NCI-H748 treated with DMSO at 0.1 percent for 48 hours (cell line): ENCODE results near the gene MORF4L2.

Experiments used
- DNase-seq: peaks from one replicate; lab custom pipeline; 2025; lab: John Stamatoyannopoulos, UW

The MORF4L2 gene

DNA sequence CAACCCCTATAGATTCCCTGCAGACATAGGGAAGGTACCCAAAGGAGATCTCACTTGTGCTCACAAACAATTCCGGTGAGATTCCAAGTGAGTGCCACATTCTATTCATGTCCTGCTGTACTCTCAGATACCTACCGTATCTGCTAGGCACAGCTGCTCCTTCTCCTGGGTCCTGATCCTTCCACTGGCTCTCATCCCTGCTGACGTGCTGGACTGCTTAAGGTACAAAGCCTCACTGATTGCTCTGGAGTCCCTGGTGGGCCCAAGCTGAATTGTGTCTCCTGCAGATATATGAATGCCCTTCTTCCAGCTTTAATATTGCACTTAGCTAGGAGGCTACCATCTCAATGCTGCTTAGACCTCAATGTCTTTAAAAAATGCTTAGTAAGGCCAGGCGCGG, 55.4 kb downstream of the MORF4L2 start:
- DNase-seq: no peak

DNA sequence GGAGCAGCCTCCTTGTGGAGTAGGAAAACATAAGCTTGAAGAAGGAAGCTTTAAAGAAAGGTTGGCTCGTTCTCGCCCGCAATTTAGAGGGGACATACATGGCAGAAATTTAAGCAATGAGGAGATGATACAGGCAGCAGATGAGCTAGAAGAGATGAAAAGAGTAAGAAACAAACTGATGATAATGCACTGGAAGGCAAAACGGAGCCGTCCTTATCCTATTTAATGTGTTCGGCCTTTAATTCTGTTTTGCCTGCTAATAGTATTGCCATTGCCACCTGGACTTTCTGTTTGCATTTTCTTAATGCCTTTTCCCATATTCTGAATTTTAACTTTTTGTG, 56.4 kb downstream of the MORF4L2 start:
- no peak for DNase-seq

DNA sequence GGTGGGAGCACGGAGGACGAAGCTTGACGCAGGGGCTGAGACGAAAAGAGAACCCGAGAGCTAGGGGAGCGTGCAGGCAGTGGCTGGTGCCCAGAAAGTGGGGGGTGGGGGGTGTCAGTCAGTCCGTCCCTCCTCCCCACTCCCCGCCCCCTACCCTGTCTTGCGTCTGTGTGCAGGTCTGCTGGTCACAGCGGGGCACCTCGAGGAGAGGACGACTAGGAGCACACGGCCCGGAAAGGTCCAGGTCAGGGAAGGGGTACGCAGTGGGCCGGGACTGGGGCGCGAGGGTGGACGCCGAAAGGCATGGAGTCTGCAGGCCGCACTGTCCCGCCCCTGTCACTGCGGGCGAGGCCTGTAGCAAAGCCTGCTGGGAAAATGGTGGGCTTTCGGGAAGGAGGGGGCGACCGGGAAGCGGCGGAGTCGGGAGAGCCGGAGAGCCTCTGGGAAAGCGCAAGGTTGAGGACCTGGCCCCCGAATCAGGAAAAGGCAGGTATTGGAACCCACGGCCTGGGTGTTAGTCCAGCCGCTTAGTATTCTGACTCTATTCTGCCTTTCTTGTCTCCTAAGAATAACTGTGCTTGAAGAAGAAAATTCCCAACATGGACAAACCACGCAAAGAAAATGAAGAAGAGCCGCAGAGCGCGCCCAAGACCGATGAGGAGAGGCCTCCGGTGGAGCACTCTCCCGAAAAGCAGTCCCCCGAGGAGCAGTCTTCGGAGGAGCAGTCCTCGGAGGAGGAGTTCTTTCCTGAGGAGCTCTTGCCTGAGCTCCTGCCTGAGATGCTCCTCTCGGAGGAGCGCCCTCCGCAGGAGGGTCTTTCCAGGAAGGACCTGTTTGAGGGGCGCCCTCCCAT, 57.0 kb downstream of the MORF4L2 start:
- peak; percentile 32 for DNase-seq

DNA sequence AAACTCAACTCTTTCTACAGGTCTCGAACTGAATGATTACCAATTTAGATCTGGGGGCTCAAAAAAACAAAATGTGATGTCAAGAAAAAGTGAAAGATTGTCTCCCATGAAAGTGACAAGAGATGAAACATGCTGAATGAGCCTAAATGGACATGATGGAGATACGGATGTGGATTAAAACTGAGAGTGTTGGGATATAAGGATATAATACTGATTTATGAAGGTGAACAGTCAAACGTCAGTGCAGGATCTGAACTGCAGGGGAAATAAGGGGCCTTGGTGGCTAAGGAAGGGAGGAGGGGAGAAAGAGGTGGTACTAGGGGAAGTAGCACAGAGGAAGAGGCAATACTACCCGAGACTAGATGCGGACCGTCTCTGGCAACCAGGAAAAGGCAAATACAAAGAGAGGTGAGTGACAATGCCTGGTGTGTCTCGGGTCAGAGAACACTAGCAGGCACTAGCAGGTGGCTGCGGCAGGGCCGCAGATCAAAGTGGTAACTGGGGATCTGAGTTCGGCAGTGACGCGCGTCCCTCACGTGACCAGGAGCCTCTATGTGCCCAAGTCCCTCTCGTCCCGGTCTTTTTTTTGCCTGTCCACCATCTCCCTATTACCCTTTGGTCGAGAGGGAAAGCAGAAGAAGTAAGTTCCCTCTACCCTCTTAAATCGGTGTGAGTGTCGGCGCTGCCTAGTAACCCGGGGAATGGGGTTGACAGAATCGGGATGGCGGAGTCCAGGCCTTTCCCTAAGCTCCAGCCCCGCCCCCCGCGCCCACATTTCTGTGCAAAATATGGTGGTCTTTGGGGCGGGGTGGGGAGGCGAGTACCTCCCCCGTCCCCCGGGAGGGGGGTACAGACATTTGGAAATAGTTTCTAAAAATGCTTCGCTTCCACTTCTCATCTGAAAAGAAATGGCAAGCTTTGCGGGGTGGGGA, 57.8 kb downstream of the MORF4L2 start, which contains the start of gene TCEAL1:
TSS of gene TCEAL1 (plus strand) at position 590 of the 932 bp plus-strand sequence. CDS start 942 bp downstream, outside the sequence.
- peak; percentile 34 for DNase-seq

DNA sequence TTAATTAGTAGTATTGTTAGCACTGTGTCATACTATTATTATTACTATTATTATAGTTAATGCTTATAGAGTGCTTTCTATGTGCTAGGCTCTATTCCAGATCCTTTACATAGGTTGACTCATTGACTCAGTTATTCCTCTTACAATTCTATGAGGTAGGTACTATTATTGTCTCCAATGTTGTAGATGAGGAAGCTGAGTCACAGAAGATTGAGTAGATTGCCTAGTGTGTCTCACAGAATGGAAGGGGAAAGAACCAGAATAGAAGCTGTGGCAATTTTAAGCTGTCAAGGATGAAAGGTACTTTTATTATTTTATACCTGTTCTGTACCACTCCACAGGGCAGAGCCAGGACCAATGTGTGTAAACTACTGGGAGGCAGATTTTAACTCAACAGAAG, 59.6 kb downstream of the MORF4L2 start:
- no peak for DNase-seq
